ENCODE measurements around the gene RIOK2. TPM values are rescaled to one million over a fixed set of nuclear protein-coding genes. Genes with fewer than 3 reads are reported as not detected.

RIOK2 gene
- total and polyA plus RNA-seq, 2 of the 8 experiments (the other 6 are each of a cell fraction or from before 2014, with no cell fraction given) = 5.4 to 35.0 TPM

- no peaks in the 10 kb centered on the region for H3K27me3 ChIP-seq (replicated peaks in 1 of 4; ENCODE audit: control insufficient read depth in 3 of 4, extremely low read depth in 1 of 4, insufficient read depth in 3 of 4, low read length in 3 of 4)
- H3K79me1 ChIP-seq (ENCODE audit: low read depth, low read length) = no peaks in the 10 kb centered on the region
- no peak overlapping the region for H2BK120ac ChIP-seq (replicated peaks; ENCODE audit: low read depth, low read length)
- no peak overlapping the region for H3K9ac ChIP-seq (replicated peaks in 1 of 4; ENCODE audit: extremely low read depth in 1 of 4, low read depth in 3 of 4, low read length in 3 of 4)
- peak in 2 of 3 experiments; percentile 72 to 84; a peak in 3 of 4 replicates for TF ChIP-seq CTCF (IDR thresholded peaks at IDR 0.05; ENCODE audit: control extremely low read depth in 1 of 3, insufficient read depth in 1 of 3, low read depth in 1 of 3, low read length in 3 of 3)
- TF ChIP-seq RAD21 (IDR thresholded peaks at IDR 0.05 in 1 of 2, conservative IDR thresholded peaks at IDR 0.05 in 1 of 2; ENCODE audit: low read depth in 2 of 2, low read length in 2 of 2) = peak; percentile 90 to 93
- no peak for TF ChIP-seq SIN3A (conservative IDR thresholded peaks at IDR 0.05 in 1 of 2, IDR thresholded peaks at IDR 0.05 in 1 of 2; ENCODE audit: low read depth in 1 of 2, low read length in 2 of 2)
- H4K20me1 ChIP-seq (replicated peaks in 1 of 2; ENCODE audit: control insufficient read depth in 1 of 2, insufficient read depth in 2 of 2, low read length in 2 of 2) = peaks cover 0 to 1% of the 10 kb centered on the region in 2 experiments
- no peak overlapping the region for H2BK12ac ChIP-seq (ENCODE audit: low read depth, low read length)
- no peak overlapping the region for H3K4me2 ChIP-seq (ENCODE audit: insufficient read depth in 1 of 2, low read depth in 2 of 2, low read length in 2 of 2)
- H3K56ac ChIP-seq (replicated peaks; ENCODE audit: insufficient read length, low read depth, low read length) = no peak overlapping the region
- DNase-seq (ENCODE audit: low read depth in 1 of 2, low spot score in 2 of 2) (peak in 1 of 2 experiments; percentile 67), FAIRE-seq (peak; percentile 89)
- H4K91ac ChIP-seq (replicated peaks; ENCODE audit: insufficient read length, low read length) = no peak overlapping the region
- no peak overlapping the region for H4K5ac ChIP-seq (ENCODE audit: insufficient read length, low read depth, low read length)
- peaks cover 2 to 48% (median 20%) of the 10 kb centered on the region in 4 experiments; a peak in 6 of 8 replicates for H3K36me3 ChIP-seq (ENCODE audit: control insufficient read depth in 2 of 4, insufficient read depth in 4 of 4, low read length in 3 of 4)
- ChIA-PET CTCF (ENCODE audit: partially characterized antibody) (interaction anchor here (0.5 to 9.8 kb wide), 38 partner anchors 10 to 567 kb away, joined by 3 to 118 read pairs (median 4); partner anchors contain the start of gene LIX1), POLR2A (ENCODE audit: partially characterized antibody) (no interaction called here)
- H3K23ac ChIP-seq (ENCODE audit: insufficient read length) = no peak overlapping the region
- H3K4me3 ChIP-seq (ENCODE audit: extremely low read depth in 1 of 4, insufficient read depth in 2 of 4, low read depth in 3 of 4, low read length in 4 of 4) = no peak overlapping the region
- 58% methylated on average over 4 of the region's 4 CpGs; no CpG with 5 or more reads in 1 of the 2 experiments for WGBS, 2 experiments (ENCODE audit: extremely low coverage in 1 of 2, insufficient coverage in 1 of 2, insufficient read length in 1 of 2, insufficient replicate concordance in 2 of 2, low coverage in 1 of 2, low lambda C conversion rate in 2 of 2, missing lambda C conversion rate in 1 of 2)
- no peak overlapping the region for H3K18ac ChIP-seq (ENCODE audit: extremely low read depth, low read length)
- H2AFZ ChIP-seq (ENCODE audit: low read length) = no peak overlapping the region
- H3K9me3 ChIP-seq (ENCODE audit: insufficient read depth in 2 of 2, low read depth in 1 of 2, low read length in 1 of 2) = no peaks in the 10 kb centered on the region
- no peak overlapping the region for H3K27ac ChIP-seq (ENCODE audit: low read depth, low read length)
- H2BK5ac ChIP-seq (ENCODE audit: low read depth, low read length) = no peak overlapping the region
- H3K4ac ChIP-seq (replicated peaks; ENCODE audit: insufficient read length, low read depth, low read length) = no peak overlapping the region
- H2BK20ac ChIP-seq (ENCODE audit: low read length) = no peak overlapping the region
- H3K4me1 ChIP-seq (replicated peaks in 1 of 4; ENCODE audit: control insufficient read depth in 3 of 4, insufficient read depth in 4 of 4, low read length in 3 of 4) = no peaks in the 10 kb centered on the region
- H4K8ac ChIP-seq (ENCODE audit: extremely low read depth, insufficient read depth, low read length) = no peak overlapping the region
- H3K79me2 ChIP-seq (ENCODE audit: control insufficient read depth in 1 of 2, insufficient read depth in 2 of 2, low read length in 2 of 2) = no peaks in the 10 kb centered on the region
- H2AK5ac ChIP-seq (ENCODE audit: low read depth, low read length) = no peak overlapping the region
- no peaks in the 10 kb centered on the region for H3K23me2 ChIP-seq (ENCODE audit: low read depth, low read length)
- no peak overlapping the region for H3K14ac ChIP-seq (ENCODE audit: insufficient read length)
- no peak overlapping the region for H2BK15ac ChIP-seq (ENCODE audit: low read length)
These were observed 21.0 kb downstream of the RIOK2 start for GRCh38 chr5:97162045-97162444.
